ENCODE measurements around the gene OR2B2.

The OR2B2 gene

GRCh38 chr6:27899543-27899942 lies 12.7 kb downstream of the OR2B2 start:
- DNase-seq (ENCODE audit: insufficient read length, low spot score) (no peak), FAIRE-seq (no peak)
- TF ChIP-seq POLR2A (IDR thresholded peaks at IDR 0.05; ENCODE audit: low read depth, low read length) = no peak

GRCh38 chr6:27897580-27898206 lies 14.5 kb downstream of the OR2B2 start:
- DNase-seq (ENCODE audit: insufficient read length, low spot score) = no peak
- FAIRE-seq = no peak
- TF ChIP-seq POLR2A (IDR thresholded peaks at IDR 0.05; ENCODE audit: low read depth, low read length) = no peak

GRCh38 chr6:27896398-27896796 lies 15.8 kb downstream of the OR2B2 start:
- no peak for TF ChIP-seq POLR2A (IDR thresholded peaks at IDR 0.05; ENCODE audit: low read depth, low read length)
- DNase-seq (ENCODE audit: insufficient read length, low spot score) = no peak
- FAIRE-seq = no peak

GRCh38 chr6:27894839-27895762 lies 17.1 kb downstream of the OR2B2 start:
- DNase-seq (ENCODE audit: insufficient read length, low spot score) = no peak
- no peak for TF ChIP-seq POLR2A (IDR thresholded peaks at IDR 0.05; ENCODE audit: low read depth, low read length)
- FAIRE-seq = peak; percentile 58

- 0 out of 2 replicates have a peak, but pooled peaks have one; percentile 30 for TF ChIP-seq POLR2A (IDR thresholded peaks at IDR 0.05; ENCODE audit: low read depth, low read length)
- DNase-seq (ENCODE audit: insufficient read length, low spot score) = no peak
- no peak for FAIRE-seq
Measured at GRCh38 chr6:27893836-27894807, 18.1 kb downstream of the OR2B2 start.

GRCh38 chr6:27893059-27893835 lies 18.9 kb downstream of the OR2B2 start:
- peak; percentile 98 for TF ChIP-seq POLR2A (IDR thresholded peaks at IDR 0.05; ENCODE audit: low read depth, low read length)
- peak; percentile 71 for DNase-seq (ENCODE audit: insufficient read length, low spot score)
- peak; percentile 71 for FAIRE-seq

GRCh38 chr6:27892649-27893058 lies 19.5 kb downstream of the OR2B2 start:
- no peak for FAIRE-seq
- DNase-seq (ENCODE audit: insufficient read length, low spot score) = no peak
- no peak for TF ChIP-seq POLR2A (IDR thresholded peaks at IDR 0.05; ENCODE audit: low read depth, low read length)

- FAIRE-seq = no peak
- TF ChIP-seq POLR2A (IDR thresholded peaks at IDR 0.05; ENCODE audit: low read depth, low read length) = no peak
- no peak for DNase-seq (ENCODE audit: insufficient read length, low spot score)
Measured at GRCh38 chr6:27891320-27891875, 20.8 kb downstream of the OR2B2 start.

- peak; percentile 62 for TF ChIP-seq POLR2A (IDR thresholded peaks at IDR 0.05; ENCODE audit: low read depth, low read length)
- FAIRE-seq (no peak), DNase-seq (ENCODE audit: insufficient read length, low spot score) (no peak)
Measured at GRCh38 chr6:27890445-27891319, 21.5 kb downstream of the OR2B2 start.

GRCh38 chr6:27889628-27890444 lies 22.4 kb downstream of the OR2B2 start:
- no peak for DNase-seq (ENCODE audit: insufficient read length, low spot score)
- no peak for FAIRE-seq
- no peak for TF ChIP-seq POLR2A (IDR thresholded peaks at IDR 0.05; ENCODE audit: low read depth, low read length)

GRCh38 chr6:27889275-27889627 lies 22.9 kb downstream of the OR2B2 start:
- TF ChIP-seq POLR2A (IDR thresholded peaks at IDR 0.05; ENCODE audit: low read depth, low read length) = no peak
- no peak for FAIRE-seq
- no peak for DNase-seq (ENCODE audit: insufficient read length, low spot score)
